HepG2 (cell line): Measurements from ENCODE around the gene OR2F1. TPM values are rescaled to one million over a fixed set of nuclear protein-coding genes. Genes with fewer than 3 reads are reported as not detected.

ENCODE experiments used
- BORCS8-MEF2B ChIP-seq: sonication (generic); formaldehyde crosslinking; IDR thresholded peaks from 2 replicates; pipeline ENCODE4 v1.8.0; 2022; ENCODE audit warnings: mild to moderate bottlenecking, missing genetic modification reagents
- CCDC6 ChIP-seq: sonication (generic); formaldehyde crosslinking; IDR thresholded peaks from 2 replicates; pipeline ENCODE4 v1.8.1; 2022; ENCODE audit warnings: mild to moderate bottlenecking, missing genetic modification reagents, moderate library complexity
- DNMT1 ChIP-seq: sonication (generic); formaldehyde crosslinking; IDR thresholded peaks from 2 replicates; pipeline ENCODE4 v1.5.1; 2020; ENCODE audit warnings: mild to moderate bottlenecking, missing genetic modification reagents
- GZF1 ChIP-seq: sonication (generic); formaldehyde crosslinking; IDR thresholded peaks from 2 replicates; pipeline ENCODE4 v1.5.1; 2020; ENCODE audit warnings: mild to moderate bottlenecking, missing genetic modification reagents
- HNRNPH1 ChIP-seq: fragments of 200-400 bp; formaldehyde crosslinking; optimal IDR thresholded peaks from 2 replicates; pipeline ENCODE3; 2017; ENCODE audit warnings: mild to moderate bottlenecking, low read depth, low read length
- JUN ChIP-seq: sonication (generic); formaldehyde crosslinking; IDR thresholded peaks from 2 replicates; pipeline ENCODE4 v1.4.0; 2020; ENCODE audit warnings: mild to moderate bottlenecking, missing genetic modification reagents
- KAT2B ChIP-seq: fragments of 150-350 bp; IDR thresholded peaks from 2 replicates; pipeline ENCODE4 v1.6.1; 2014; ENCODE audit warnings: low read depth, low read length, borderline replicate concordance
- MAFG ChIP-seq: sonication (generic); formaldehyde crosslinking; IDR thresholded peaks from 2 replicates; pipeline ENCODE4 v1.5.1; 2020; ENCODE audit warnings: mild to moderate bottlenecking, missing genetic modification reagents
- MBD4 ChIP-seq: IDR thresholded peaks from 2 replicates; pipeline ENCODE4 v1.6.1; 2012; ENCODE audit warnings: low read length, inconsistent platforms, borderline replicate concordance
- NCOA1 ChIP-seq: sonication (generic); formaldehyde crosslinking; IDR thresholded peaks from 2 replicates; pipeline ENCODE4 v1.9.0; 2021; ENCODE audit warnings: missing genetic modification reagents
- POGZ ChIP-seq: sonication (generic); formaldehyde crosslinking; IDR thresholded peaks from 2 replicates; pipeline ENCODE4 v1.4.0; 2020; ENCODE audit warnings: mild to moderate bottlenecking, missing genetic modification reagents
- RAD21 ChIP-seq: fragments of 450-650 bp; formaldehyde crosslinking; IDR thresholded peaks from 2 replicates; pipeline ENCODE4 v1.5.0; 2020; ENCODE audit warnings: mild to moderate bottlenecking
- YY1 ChIP-seq: IDR thresholded peaks from 2 replicates; pipeline ENCODE4 v1.6.1; 2011; ENCODE audit warnings: low read length, low read depth, moderate library complexity, mild to moderate bottlenecking; ENCODE audit not compliant: insufficient read depth, insufficient replicate concordance
- ZC3H4 ChIP-seq: sonication (generic); formaldehyde crosslinking; IDR thresholded peaks from 2 replicates; pipeline ENCODE4 v1.4.0; 2020; ENCODE audit warnings: missing genetic modification reagents, borderline replicate concordance
- ZFP36L1 ChIP-seq: sonication (generic); formaldehyde crosslinking; IDR thresholded peaks from 2 replicates; pipeline ENCODE4 v1.8.0; 2022; ENCODE audit warnings: mild to moderate bottlenecking, missing genetic modification reagents, moderate library complexity
- ZNF660 ChIP-seq: sonication (generic); formaldehyde crosslinking; IDR thresholded peaks from 2 replicates; pipeline ENCODE4 v1.5.1; 2020; ENCODE audit warnings: mild to moderate bottlenecking, low read depth, missing genetic modification reagents, borderline replicate concordance
- polyA plus RNA-seq, 8 experiments: library from polyadenylated mRNA; depleted of rRNA in 3 of 8; stranded (reverse) in 7 of 8; unstranded in 1 of 8; fragments of >200 nt; fragmentation: Illumina TruSeq in 4 of 8; extraction: Trizol in 4 of 8; gene quantifications; 2 replicates each; pipeline versions ENCODE4 v1.2.1 to v1.2.3, GENCODE V29; 2011 to 2016; ENCODE audit warnings: low read depth in 4 of 8, missing spikeins in 1 of 8, mixed read lengths in 1 of 8; ENCODE audit not compliant: insufficient read depth in 1 of 8
- total RNA-seq, 5 experiments: library from RNA; depleted of rRNA; stranded (reverse); fragments of >200 nt; fragmentation: Illumina TruSeq; extraction: Trizol; gene quantifications; 2 replicates each; pipeline ENCODE4 v1.2.3, GENCODE V29; 2016; ENCODE audit warnings: low read depth in 1 of 5
- TF ChIP-seq, protein P1 (sequence below): IDR thresholded peaks from 2 replicates; pipeline ENCODE4 v1.6.1; 2016
- TF ChIP-seq, protein P2 (sequence below): sonication (generic); formaldehyde crosslinking; conservative IDR thresholded peaks from 2 replicates; pipeline ENCODE4 v1.5.0; 2020; ENCODE audit warnings: missing genetic modification reagents
- TF ChIP-seq, protein P3 (sequence below), 2 experiments: sonication (generic) in 1 of 2; formaldehyde crosslinking in 1 of 2; IDR thresholded peaks; 2 replicates each; pipeline versions ENCODE4 v1.6.1 to v1.9.0; 2014 to 2022; ENCODE audit warnings: antibody characterized with exemption in 1 of 2, borderline replicate concordance in 1 of 2, inconsistent platforms in 1 of 2, low read depth in 1 of 2, missing genetic modification reagents in 1 of 2
- TF ChIP-seq, protein P4 (sequence below): IDR thresholded peaks from 2 replicates; pipeline ENCODE4 v1.6.1; 2016; ENCODE audit warnings: low read depth, control low read depth

Gene OR2F1
- total and polyA plus RNA-seq, 2 of the 13 experiments (the other 11 are each of a cell fraction or from before 2014, with no cell fraction given): 0.36 to 1.5 TPM

DNA sequence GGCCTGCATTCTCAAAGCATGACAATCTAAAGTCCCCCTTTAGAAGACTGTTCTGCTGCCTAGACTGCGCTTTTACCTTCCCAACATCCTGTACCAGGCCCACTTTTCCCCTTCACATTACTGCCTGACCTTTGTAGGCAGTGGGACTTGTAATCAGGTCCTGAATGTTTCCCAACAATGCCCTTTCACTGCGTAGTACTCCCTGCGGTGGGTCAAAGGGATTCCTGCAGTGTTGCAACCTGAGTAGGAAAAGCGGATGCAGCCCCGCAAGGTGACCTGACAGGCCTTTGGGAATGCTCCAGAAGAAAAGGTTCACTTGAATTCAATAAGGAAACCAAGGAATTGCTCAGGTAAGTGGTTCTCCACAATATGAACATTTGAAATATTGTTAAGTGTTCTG lies 47.7 kb upstream of the OR2F1 start (continued):
- TF ChIP-seq, protein P1, sequence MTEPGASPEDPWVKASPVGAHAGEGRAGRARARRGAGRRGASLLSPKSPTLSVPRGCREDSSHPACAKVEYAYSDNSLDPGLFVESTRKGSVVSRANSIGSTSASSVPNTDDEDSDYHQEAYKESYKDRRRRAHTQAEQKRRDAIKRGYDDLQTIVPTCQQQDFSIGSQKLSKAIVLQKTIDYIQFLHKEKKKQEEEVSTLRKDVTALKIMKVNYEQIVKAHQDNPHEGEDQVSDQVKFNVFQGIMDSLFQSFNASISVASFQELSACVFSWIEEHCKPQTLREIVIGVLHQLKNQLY (CRISPR knock-in tag): peak; percentile 70; the same call in 1 of the 2 replicates
- TF ChIP-seq, protein P2, sequence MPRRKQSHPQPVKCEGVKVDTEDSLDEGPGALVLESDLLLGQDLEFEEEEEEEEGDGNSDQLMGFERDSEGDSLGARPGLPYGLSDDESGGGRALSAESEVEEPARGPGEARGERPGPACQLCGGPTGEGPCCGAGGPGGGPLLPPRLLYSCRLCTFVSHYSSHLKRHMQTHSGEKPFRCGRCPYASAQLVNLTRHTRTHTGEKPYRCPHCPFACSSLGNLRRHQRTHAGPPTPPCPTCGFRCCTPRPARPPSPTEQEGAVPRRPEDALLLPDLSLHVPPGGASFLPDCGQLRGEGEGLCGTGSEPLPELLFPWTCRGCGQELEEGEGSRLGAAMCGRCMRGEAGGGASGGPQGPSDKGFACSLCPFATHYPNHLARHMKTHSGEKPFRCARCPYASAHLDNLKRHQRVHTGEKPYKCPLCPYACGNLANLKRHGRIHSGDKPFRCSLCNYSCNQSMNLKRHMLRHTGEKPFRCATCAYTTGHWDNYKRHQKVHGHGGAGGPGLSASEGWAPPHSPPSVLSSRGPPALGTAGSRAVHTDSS (CRISPR knock-in tag): no peak
- peak; percentile 83; the same call in 1 of the 2 replicates for TF ChIP-seq NCOA1 (CRISPR knock-in tag)
- TF ChIP-seq KAT2B: no peak
- no peak for TF ChIP-seq MAFG
- TF ChIP-seq POGZ: peak; percentile 91
- TF ChIP-seq YY1: no peak
- no peak for TF ChIP-seq HNRNPH1
- no peak; the same call in 1 of the 2 replicates for TF ChIP-seq GZF1 (CRISPR knock-in tag)
- TF ChIP-seq JUN: peak; percentile 68; the same call in 1 of the 2 replicates
- no peak for TF ChIP-seq ZC3H4 (CRISPR knock-in tag)
- TF ChIP-seq, protein P3, sequence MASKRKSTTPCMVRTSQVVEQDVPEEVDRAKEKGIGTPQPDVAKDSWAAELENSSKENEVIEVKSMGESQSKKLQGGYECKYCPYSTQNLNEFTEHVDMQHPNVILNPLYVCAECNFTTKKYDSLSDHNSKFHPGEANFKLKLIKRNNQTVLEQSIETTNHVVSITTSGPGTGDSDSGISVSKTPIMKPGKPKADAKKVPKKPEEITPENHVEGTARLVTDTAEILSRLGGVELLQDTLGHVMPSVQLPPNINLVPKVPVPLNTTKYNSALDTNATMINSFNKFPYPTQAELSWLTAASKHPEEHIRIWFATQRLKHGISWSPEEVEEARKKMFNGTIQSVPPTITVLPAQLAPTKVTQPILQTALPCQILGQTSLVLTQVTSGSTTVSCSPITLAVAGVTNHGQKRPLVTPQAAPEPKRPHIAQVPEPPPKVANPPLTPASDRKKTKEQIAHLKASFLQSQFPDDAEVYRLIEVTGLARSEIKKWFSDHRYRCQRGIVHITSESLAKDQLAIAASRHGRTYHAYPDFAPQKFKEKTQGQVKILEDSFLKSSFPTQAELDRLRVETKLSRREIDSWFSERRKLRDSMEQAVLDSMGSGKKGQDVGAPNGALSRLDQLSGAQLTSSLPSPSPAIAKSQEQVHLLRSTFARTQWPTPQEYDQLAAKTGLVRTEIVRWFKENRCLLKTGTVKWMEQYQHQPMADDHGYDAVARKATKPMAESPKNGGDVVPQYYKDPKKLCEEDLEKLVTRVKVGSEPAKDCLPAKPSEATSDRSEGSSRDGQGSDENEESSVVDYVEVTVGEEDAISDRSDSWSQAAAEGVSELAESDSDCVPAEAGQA (IDR thresholded peaks at IDR 0.05; ENCODE audit: low read depth): no peak
- TF ChIP-seq, protein P3 (CRISPR knock-in tag; IDR thresholded peaks at IDR 0.05; ENCODE audit: borderline replicate concordance): no peak
- TF ChIP-seq, protein P4, sequence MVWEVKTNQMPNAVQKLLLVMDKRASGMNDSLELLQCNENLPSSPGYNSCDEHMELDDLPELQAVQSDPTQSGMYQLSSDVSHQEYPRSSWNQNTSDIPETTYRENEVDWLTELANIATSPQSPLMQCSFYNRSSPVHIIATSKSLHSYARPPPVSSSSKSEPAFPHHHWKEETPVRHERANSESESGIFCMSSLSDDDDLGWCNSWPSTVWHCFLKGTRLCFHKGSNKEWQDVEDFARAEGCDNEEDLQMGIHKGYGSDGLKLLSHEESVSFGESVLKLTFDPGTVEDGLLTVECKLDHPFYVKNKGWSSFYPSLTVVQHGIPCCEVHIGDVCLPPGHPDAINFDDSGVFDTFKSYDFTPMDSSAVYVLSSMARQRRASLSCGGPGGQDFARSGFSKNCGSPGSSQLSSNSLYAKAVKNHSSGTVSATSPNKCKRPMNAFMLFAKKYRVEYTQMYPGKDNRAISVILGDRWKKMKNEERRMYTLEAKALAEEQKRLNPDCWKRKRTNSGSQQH (CRISPR knock-in tag): no peak
- TF ChIP-seq CCDC6 (CRISPR knock-in tag): 0 out of 2 replicates have a peak, but pooled peaks have one; percentile 41
- peak; percentile 54; the same call in 1 of the 2 replicates for TF ChIP-seq ZFP36L1
- TF ChIP-seq DNMT1 (CRISPR knock-in tag): no peak
- TF ChIP-seq ZNF660 (CRISPR knock-in tag): no peak
- peak; percentile 47; the same call in 1 of the 2 replicates for TF ChIP-seq RAD21 (CRISPR knock-in tag)
- peak; percentile 64; the same call in 1 of the 2 replicates for TF ChIP-seq BORCS8-MEF2B (CRISPR knock-in tag)
- peak; percentile 86 for TF ChIP-seq MBD4
